ENCODE measurements around the gene COL18A1. TPM values are rescaled to one million over a fixed set of nuclear protein-coding genes. Genes with fewer than 3 reads are reported as not detected.
"Not testable (repeated sequence)": the region's sequence is repeated elsewhere in the genome, so short reads cannot be mapped to it uniquely, and the experiment has no call there.

The COL18A1 gene
- 44.2 TPM for total RNA-seq
- long read RNA-seq, full-length matches to known transcripts = 46 of 260 reads
- long read RNA-seq, partial matches to known transcripts = 168 of 260 reads
- long read RNA-seq, other reads (novel, unspliced or antisense) = 46 of 260 reads

DNA sequence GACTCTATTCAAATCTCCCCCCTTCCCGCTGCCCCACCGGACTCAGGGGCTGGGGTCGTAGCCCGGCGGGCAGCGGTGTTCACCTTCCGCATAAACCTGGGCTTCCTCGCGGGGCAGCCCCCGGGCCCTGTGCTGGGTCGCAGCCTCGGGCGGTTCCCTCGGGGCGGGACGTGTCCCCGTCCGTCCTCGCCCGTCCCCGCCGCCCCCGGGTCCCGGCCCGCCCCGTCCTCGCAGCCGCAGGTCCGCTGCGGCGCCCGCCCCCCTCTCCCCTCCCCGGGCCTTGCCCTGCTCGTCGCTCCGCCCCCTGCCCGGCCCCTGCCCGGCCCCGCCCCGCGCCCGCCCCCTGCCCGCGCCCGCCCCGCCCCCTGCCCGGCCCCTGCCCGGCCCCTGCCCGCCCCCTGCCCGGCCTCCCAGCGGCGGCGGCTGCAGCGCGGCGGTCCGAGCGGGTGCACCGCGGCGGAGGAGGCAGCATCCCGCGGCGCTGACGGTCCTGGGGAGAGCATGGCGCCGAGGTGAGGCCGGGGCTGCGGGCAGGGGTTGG lies at the start of gene COL18A1:
TSS of gene COL18A1 (plus strand) at position 436 of the 541 bp plus-strand sequence. CDS start at position 502, 66 bp downstream.
- DNase-seq (peak; percentile 79), ATAC-seq (ENCODE audit: poor library complexity) (peak; percentile 52)
- intact Hi-C loops (cut with DNase I) = no loop called here

GRCh38 chr21:45355573-45355972 lies 49.4 kb upstream of the COL18A1 start:
- intact Hi-C loops (cut with DNase I) = loop anchor here (10.0 kb wide), 1 partner anchor 51 kb away; no protein-coding TSS in a partner anchor

GRCh38 chr21:45356251-45356650 lies 48.7 kb upstream of the COL18A1 start:
- DNase-seq (no peak), ATAC-seq (ENCODE audit: poor library complexity) (no peak)
- intact Hi-C loops (cut with DNase I) = loop anchor here (10.0 kb wide), 1 partner anchor 51 kb away; no protein-coding TSS in a partner anchor

More at GRCh38 chr21:45355573-45355972, 49.4 kb upstream of the COL18A1 start:
- peak; percentile 31 for DNase-seq
- no peak for ATAC-seq (ENCODE audit: poor library complexity)

- intact Hi-C loops (cut with DNase I) = loop anchor here (10.0 kb wide), 1 partner anchor 52 kb away; no protein-coding TSS in a partner anchor
- no peak for ATAC-seq (ENCODE audit: poor library complexity)
These were observed 48.1 kb upstream of the COL18A1 start for GRCh38 chr21:45356653-45357435.

DNA sequence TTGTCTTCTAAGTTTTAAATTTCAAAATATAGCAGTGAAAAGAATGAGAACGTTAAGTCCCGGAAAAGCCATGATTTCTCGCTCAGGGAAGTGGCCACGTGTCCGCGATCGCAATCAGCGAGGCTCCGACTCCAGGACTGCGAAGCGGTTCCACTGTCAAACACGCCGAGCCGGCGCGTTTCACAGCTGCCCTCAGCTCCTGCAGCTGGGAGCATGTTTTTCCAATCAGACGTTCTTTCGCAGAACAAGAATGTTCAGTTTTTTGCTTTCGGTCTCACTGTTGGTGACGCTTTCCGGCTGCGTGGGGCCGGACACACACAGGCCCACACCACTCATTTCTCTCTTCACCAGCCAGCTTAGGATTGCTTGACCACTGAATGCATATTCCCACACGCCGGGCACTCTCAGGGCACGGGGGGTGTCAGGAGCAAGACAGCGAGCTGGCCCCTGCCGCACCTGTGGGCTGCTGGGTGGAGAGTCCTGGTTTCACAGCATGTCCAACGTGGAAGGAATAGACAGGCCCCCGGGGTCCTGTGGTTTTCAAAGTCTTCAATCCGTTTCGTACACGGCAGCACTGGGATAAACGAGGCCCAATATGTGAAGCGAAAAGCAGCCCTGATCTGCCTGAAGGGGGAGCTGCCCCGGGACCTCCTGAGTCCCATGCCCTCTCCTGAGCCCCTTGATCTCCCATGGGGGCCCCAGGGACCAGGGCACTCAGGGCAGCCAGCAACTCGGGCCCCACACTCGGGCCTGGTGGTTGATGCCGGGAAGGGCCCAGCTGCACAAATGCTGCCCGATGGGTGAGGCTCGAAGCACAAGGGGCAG lies 47.3 kb upstream of the COL18A1 start:
- ATAC-seq (ENCODE audit: poor library complexity) = peak; percentile 73
- peak; percentile 83 for DNase-seq
- intact Hi-C loops (cut with DNase I) = loop anchor here (10.0 kb wide), 1 partner anchor 53 kb away; no protein-coding TSS in a partner anchor

More at GRCh38 chr21:45356653-45357435, 48.1 kb upstream of the COL18A1 start:
- DNase-seq = peak; percentile 37

DNA sequence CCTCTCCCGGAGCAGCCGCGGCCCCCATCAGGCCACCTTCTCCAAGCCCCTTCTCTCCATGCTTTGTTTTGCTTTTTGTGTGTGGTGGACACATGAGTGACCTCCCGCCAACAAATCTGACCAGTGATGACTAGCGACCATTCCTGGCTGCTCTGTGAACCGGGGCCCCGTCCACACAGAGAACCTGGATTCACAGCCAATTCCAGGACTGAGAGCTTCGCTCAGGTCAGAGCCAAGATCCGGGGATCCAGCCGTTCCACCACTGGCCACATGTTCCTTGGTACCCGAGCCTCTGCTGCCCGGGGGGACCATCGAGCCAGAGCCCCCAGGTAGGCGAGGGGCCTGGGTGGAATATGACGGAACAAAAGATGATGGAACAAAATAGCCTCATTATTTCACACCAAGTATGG lies 46.7 kb upstream of the COL18A1 start:
- DNase-seq (no peak), ATAC-seq (ENCODE audit: poor library complexity) (no peak)
- intact Hi-C loops (cut with DNase I) = loop anchor here (10.0 kb wide), 1 partner anchor 53 kb away; no protein-coding TSS in a partner anchor

DNA sequence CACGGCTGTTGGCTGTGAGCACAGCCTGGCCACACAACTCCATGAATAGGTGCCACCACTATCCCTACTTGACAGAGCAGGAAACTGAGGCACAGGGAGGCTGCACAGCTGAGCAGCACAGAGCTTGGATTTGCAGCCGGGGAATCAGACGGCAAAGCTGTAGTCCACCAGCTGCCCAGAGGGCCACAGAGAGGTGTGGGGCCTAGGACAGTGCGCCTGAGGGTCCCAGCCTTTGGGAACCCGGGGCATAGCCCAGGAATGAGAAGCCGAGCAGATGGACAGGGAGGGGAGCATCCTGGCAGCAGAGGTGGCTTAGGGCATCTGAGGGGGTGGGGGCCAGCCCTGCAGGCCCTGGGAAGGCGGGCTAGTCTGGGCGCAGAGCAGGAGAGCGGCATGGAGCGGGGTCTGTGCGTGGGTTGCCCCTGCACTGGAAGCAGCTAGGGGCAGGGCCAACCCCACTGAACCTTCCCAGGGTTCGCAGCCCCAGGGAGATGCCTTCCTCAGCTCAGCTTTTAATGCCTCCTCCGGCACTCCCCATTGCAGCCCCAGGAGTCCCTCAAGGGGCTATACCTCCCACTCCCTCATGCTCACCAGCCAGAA lies 46.2 kb upstream of the COL18A1 start:
- DNase-seq (peak; percentile 28), ATAC-seq (ENCODE audit: poor library complexity) (no peak)
- intact Hi-C loops (cut with DNase I) = loop anchor here (10.0 kb wide), 1 partner anchor 54 kb away; no protein-coding TSS in a partner anchor

- ATAC-seq (ENCODE audit: poor library complexity) = no peak
- peak; percentile 30 for DNase-seq
- intact Hi-C loops (cut with DNase I) = loop anchor here (10.0 kb wide), 1 partner anchor 55 kb away; no protein-coding TSS in a partner anchor
These were observed 45.3 kb upstream of the COL18A1 start for GRCh38 chr21:45359451-45360217.

- DNase-seq (peak; percentile 36), ATAC-seq (ENCODE audit: poor library complexity) (no peak)
- intact Hi-C loops (cut with DNase I) = no loop called here
These were observed 43.6 kb upstream of the COL18A1 start for GRCh38 chr21:45361033-45361997.

DNA sequence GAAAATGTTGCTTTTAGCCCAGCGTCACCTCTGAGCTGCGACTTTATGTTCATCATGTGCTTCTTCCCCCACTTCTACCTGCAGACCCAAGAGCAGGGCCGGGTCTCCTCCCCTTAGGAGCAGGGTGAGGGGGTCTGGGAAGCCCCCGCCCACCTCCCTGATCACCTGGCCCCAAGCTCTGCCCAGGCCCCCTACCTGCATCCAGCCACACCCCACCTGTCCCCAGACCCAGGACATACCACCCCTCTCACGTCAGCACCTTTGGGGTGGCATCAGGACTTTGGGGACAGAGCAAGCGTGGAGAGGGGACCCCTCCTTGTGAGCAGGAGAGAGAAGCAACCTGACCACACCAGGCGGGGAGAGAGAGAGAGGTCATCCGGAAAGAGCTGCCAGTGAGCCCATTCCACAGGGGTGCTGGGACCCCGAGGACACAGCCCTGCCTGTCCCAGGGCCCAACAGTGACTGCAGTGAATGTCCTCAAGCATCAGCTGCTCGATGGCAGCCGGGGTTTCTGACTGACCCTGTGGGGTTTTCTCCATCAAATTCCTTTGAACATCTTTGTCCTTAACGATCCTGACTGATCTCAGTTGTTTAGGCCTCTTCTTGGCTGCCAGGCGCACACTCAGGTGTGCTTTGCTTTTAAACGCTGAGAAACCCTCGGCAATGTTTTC lies 42.8 kb upstream of the COL18A1 start:
- ATAC-seq (ENCODE audit: poor library complexity) (no peak), DNase-seq (peak; percentile 23)
- intact Hi-C loops (cut with DNase I) = no loop called here

- DNase-seq = peak; percentile 33
- intact Hi-C loops (cut with DNase I) = no loop called here
- ATAC-seq (ENCODE audit: poor library complexity) = no peak
These were observed 42.2 kb upstream of the COL18A1 start for GRCh38 chr21:45362748-45363145.

- intact Hi-C loops (cut with DNase I); ATAC-seq (ENCODE audit: poor library complexity): not testable (repeated sequence)
- DNase-seq = peak; percentile 29
These were observed 41.7 kb upstream of the COL18A1 start for GRCh38 chr21:45363272-45363671.

- DNase-seq (peak; percentile 89), ATAC-seq (ENCODE audit: poor library complexity) (peak; percentile 86)
- intact Hi-C loops (cut with DNase I) = no loop called here
These were observed 41.0 kb upstream of the COL18A1 start for GRCh38 chr21:45363921-45364467.

GRCh38 chr21:45364468-45365185 lies 40.3 kb upstream of the COL18A1 start:
- peak; percentile 64 for ATAC-seq (ENCODE audit: poor library complexity)
- intact Hi-C loops (cut with DNase I) = no loop called here
- peak; percentile 65 for DNase-seq

- intact Hi-C loops (cut with DNase I) = no loop called here
- DNase-seq (peak; percentile 52), ATAC-seq (ENCODE audit: poor library complexity) (no peak)
These were observed 39.8 kb upstream of the COL18A1 start for GRCh38 chr21:45365186-45365607.
